HG03575 (cell line): ENCODE measurements around the gene ZMYND19.
"Not testable (repeated sequence)": the region's sequence is repeated elsewhere in the genome, so short reads cannot be mapped to it uniquely, and the experiment has no call there.

Experiments used
- ATAC-seq: cut with Tn5 transposase; IDR thresholded peaks from one replicate; pipeline ENCODE4 v1.9.1; 2021; ENCODE audit not compliant: unreplicated experiment, insufficient number of reproducible peaks, low FRiP score; ENCODE audit errors: extremely low read depth

ZMYND19 gene

GRCh38 chr9:137615387-137615871 is 25.1 kb upstream of the ZMYND19 start:
- ATAC-seq = no peak

- no peak for ATAC-seq
Observed at GRCh38 chr9:137614631-137615386, 24.5 kb upstream of the ZMYND19 start.

GRCh38 chr9:137613738-137614523 is 23.6 kb upstream of the ZMYND19 start:
- no peak for ATAC-seq

- ATAC-seq = no peak
Observed at GRCh38 chr9:137613259-137613658, 22.9 kb upstream of the ZMYND19 start.

GRCh38 chr9:137612741-137613142 is 22.4 kb upstream of the ZMYND19 start:
- no peak for ATAC-seq

GRCh38 chr9:137611623-137612609 is 21.6 kb upstream of the ZMYND19 start:
- no peak for ATAC-seq

GRCh38 chr9:137610944-137611343 is 20.6 kb upstream of the ZMYND19 start:
- ATAC-seq = no peak

- ATAC-seq = no peak
Observed at GRCh38 chr9:137607141-137607857, 17.0 kb upstream of the ZMYND19 start.

- no peak for ATAC-seq
Observed at GRCh38 chr9:137606734-137607138, 16.4 kb upstream of the ZMYND19 start.

- no peak for ATAC-seq
Observed at GRCh38 chr9:137606005-137606621, 15.8 kb upstream of the ZMYND19 start.

GRCh38 chr9:137605121-137606004 is 15.1 kb upstream of the ZMYND19 start, which contains the start of gene ARRDC1:
TSS of gene ARRDC1 (plus strand) at chr9:137605686. CDS start at chr9:137605718, 32 bp downstream.
- ATAC-seq = no peak

GRCh38 chr9:137604345-137605086 is 14.2 kb upstream of the ZMYND19 start:
- no peak for ATAC-seq

GRCh38 chr9:137603879-137604278 is 13.6 kb upstream of the ZMYND19 start:
- ATAC-seq = no peak

GRCh38 chr9:137602661-137603060 is 12.3 kb upstream of the ZMYND19 start:
- ATAC-seq = no peak

- no peak for ATAC-seq
Observed at GRCh38 chr9:137598943-137599342, 8.6 kb upstream of the ZMYND19 start.

GRCh38 chr9:137596577-137596976 is 6.3 kb upstream of the ZMYND19 start:
- not testable (repeated sequence) for ATAC-seq
